ES-I3 (cell line): ENCODE results near the gene ALOX5AP.

ENCODE experiments used
- H3K36me3 ChIP-seq: 2 replicates; pipeline ENCODE4 v1.6.1; 2013; ENCODE audit warnings: mild to moderate bottlenecking, low read length, control low read depth, moderate library complexity; ENCODE audit not compliant: insufficient read depth
- H3K4me1 ChIP-seq: 2 replicates; pipeline ENCODE4 v1.6.1; 2013; ENCODE audit warnings: mild to moderate bottlenecking, control low read depth, low read length; ENCODE audit not compliant: insufficient read depth
- H3K9ac ChIP-seq: 2 replicates; pipeline ENCODE4 v1.6.1; 2013; ENCODE audit warnings: low read depth, mild to moderate bottlenecking, low read length, moderate library complexity
- H3K9me3 ChIP-seq: 2 replicates; pipeline ENCODE4 v1.6.1; 2013; ENCODE audit warnings: mild to moderate bottlenecking, low read length, moderate library complexity; ENCODE audit not compliant: control insufficient read depth, insufficient read depth

Gene ALOX5AP

GRCh38 chr13:30785191-30785850 lies 50.0 kb downstream of the ALOX5AP start:
- Histone ChIP-seq H3K36me3 (no peaks in the 10 kb centered on the region), H3K9me3 (no peaks in the 10 kb centered on the region; the same call in 1 of the 2 replicates), H3K4me1 (no peaks in the 10 kb centered on the region), H3K9ac (no peak overlapping the region)

DNA sequence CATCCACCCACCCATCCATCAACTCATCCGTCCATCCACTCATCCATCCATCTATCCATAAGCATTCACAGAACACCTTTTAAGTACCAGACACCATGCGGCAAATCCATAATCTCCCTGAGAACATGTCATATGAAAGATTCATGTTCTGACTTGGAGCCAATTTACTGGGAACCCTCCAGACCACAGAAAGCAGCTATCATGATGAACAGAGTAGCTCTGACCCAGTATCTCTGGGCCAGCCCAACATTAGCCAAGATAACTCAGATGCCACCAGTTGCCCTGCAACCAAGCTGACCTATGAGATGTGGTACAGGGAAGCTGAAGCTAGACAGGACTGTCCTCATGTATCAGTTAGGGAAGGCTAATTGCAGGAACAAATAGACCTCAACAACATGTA lies 51.3 kb downstream of the ALOX5AP start:
- Histone ChIP-seq H3K36me3 (no peaks in the 10 kb centered on the region), H3K4me1 (no peaks in the 10 kb centered on the region), H3K9ac (no peak overlapping the region), H3K9me3 (no peaks in the 10 kb centered on the region)

- Histone ChIP-seq H3K4me1 (peaks cover 4% of the 10 kb centered on the region; the same call in 1 of the 2 replicates), H3K9me3 (no peaks in the 10 kb centered on the region), H3K9ac (no peak overlapping the region), H3K36me3 (no peaks in the 10 kb centered on the region)
Observed at GRCh38 chr13:30787738-30788525, 52.6 kb downstream of the ALOX5AP start.

DNA sequence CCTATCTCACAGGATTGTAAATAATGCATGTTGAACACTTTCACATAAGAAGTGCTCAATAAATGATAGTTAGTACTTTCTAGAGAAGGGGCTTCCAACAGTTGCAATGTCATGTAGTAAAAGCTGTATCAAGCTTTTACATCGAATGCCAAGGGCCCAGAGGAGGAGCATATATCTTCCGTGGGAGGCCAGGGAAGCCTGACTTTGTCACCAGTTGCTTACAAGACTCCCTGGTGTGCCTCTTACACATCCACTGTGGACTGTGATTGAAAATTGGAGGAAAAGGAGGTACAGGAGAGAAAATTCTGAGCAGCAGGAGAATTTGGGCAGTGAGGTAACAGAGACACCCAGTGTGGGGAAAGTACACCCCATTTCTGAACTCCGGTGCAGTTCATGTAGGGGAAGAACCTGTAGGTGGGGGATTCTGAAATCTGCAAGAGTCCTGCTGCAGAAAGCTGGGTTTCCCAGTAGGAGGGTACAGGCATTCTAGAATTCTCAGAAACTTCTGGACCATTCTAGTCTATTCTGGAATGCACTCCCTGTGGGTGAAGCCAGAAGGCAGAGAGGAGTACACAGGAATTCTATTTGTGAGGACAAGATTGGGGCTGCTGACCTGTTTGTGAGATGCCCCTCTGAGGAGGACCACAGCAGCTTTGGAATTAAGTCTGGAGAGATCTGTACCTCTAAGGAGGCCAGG lies 54.0 kb downstream of the ALOX5AP start:
- H3K9ac ChIP-seq = no peak overlapping the region
- no peaks in the 10 kb centered on the region for H3K36me3 ChIP-seq
- peaks cover 6% of the 10 kb centered on the region; the same call in 1 of the 2 replicates for H3K4me1 ChIP-seq
- no peaks in the 10 kb centered on the region for H3K9me3 ChIP-seq

GRCh38 chr13:30790592-30790991 lies 55.2 kb downstream of the ALOX5AP start:
- no peak overlapping the region for H3K9ac ChIP-seq
- H3K4me1 ChIP-seq = peaks cover 6% of the 10 kb centered on the region; the same call in 1 of the 2 replicates
- H3K36me3 ChIP-seq = no peaks in the 10 kb centered on the region
- no peaks in the 10 kb centered on the region for H3K9me3 ChIP-seq

- H3K9ac ChIP-seq = no peak overlapping the region
- H3K36me3 ChIP-seq = no peaks in the 10 kb centered on the region
- H3K4me1 ChIP-seq = peaks cover 6% of the 10 kb centered on the region; the same call in 1 of the 2 replicates
- H3K9me3 ChIP-seq = no peaks in the 10 kb centered on the region
Observed at GRCh38 chr13:30791354-30792001, 56.1 kb downstream of the ALOX5AP start.

DNA sequence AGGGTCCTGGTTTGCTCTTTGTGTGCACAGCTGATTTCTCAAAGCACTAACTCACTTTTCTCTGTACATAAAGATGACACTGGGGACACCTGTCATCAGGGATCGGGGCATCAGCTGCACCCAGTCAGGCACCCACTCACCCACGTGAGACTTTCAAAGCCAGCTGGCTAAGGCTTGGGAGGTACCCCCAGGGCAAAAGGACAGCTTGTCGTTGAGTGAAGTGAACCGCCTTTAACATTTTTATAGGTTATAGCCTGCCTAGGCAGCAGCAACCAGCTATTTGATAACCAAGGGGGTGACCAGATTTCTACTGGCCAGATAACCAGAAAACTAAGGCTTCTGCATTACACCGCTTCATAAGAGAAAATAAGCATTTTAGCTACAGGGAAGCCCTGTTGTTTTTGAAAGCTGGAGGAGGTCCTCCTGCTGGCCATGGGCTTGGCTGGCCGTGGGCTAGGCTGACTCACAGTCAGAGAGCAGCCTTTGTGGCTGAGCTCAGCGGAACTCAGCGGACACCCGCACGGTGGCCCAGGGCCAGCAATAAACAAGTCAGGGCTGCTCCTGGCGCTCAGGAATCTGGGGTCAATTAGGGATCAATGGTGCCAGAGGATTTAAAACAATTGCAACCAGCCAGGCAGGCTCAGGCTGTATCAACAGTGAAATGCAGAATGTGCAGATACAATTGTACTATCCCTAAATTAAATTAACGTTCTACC lies 57.1 kb downstream of the ALOX5AP start:
- H3K9ac ChIP-seq = no peak overlapping the region
- H3K36me3 ChIP-seq = no peaks in the 10 kb centered on the region
- H3K4me1 ChIP-seq = peaks cover 6% of the 10 kb centered on the region; the same call in 1 of the 2 replicates
- H3K9me3 ChIP-seq = no peaks in the 10 kb centered on the region

- Histone ChIP-seq H3K9me3 (no peaks in the 10 kb centered on the region), H3K36me3 (no peaks in the 10 kb centered on the region), H3K9ac (no peak overlapping the region), H3K4me1 (peaks cover 17% of the 10 kb centered on the region)
Observed at GRCh38 chr13:30796132-30796572, 60.8 kb downstream of the ALOX5AP start.

DNA sequence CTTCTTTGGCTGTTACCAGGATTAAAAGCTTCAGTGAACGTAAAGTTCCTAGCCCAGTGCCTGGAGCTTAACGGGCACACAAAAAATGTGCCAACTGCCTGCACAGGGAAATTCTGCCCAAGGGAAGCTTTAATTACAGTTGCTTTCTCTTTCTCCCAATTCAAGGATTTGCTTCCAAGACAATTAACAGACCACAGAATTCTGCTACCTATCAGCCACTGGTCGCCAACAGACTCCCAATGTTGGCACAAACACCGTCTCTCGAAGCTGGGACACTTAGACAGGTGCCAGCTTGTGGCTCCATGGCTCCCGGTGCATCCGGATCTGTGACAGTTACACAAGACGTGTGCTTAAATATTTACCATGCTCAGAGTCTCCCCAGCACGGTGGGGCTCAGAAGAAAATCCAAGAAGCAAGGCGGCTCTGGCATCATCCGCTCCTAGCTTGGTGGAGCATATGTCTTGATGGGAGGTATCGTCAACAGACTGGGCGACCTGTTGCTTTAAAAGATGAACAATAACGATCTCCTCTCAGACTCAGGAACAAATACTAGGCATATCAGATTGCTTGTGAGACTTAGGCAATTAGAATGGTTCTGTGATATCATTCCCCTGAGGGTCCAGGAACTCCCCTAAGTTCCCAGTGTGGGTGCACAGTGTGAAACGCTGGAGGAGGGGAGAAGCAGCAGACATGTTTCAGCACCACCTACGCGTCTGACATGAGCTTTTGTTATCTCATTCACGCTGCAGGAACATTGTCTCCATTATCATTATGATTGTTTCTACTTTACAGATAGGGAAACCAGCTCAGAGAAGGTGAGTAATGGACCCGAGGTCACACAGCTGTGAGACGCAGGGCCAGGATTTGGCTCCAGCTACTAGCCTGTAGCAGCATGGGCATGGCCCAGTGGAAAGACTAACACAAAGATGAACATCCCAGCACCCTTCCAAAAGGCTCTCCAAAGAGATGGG lies 61.6 kb downstream of the ALOX5AP start:
- H3K36me3 ChIP-seq = no peaks in the 10 kb centered on the region
- H3K4me1 ChIP-seq = peaks cover 17% of the 10 kb centered on the region
- no peaks in the 10 kb centered on the region for H3K9me3 ChIP-seq
- no peak overlapping the region for H3K9ac ChIP-seq

DNA sequence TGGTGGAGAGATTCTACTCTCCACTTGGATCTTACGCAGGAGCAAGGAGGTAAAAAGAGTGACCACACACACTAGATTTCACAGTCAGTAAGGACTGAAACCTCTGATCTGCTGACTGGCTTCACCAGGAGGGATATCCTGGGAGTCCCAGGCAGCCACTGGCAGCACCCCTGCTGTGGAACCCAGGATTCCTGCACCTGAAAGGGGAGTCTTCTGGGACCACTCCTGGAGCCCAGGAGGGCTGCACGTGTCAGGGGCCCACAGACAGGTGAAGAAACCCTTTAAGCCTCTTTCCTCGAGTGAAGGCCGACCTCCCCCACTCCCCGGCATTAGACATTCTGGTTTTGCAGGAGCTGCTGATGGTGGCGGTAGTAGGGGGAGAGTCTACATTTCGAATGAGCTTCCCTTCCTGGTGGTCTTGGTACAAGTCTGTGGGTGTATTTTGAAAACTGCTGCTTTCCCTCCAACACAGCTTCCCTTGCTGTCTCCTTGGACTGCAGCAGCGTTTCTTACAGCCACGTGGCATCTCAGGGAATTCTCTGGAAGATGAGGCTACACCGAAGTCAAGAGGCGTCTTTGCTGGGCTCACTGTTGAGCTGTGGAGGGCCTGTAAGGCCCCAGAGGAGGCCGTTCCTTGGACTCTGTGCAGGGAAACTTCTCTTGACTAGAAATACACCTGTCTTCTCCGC lies 62.6 kb downstream of the ALOX5AP start:
- Histone ChIP-seq H3K9ac (no peak overlapping the region), H3K9me3 (no peaks in the 10 kb centered on the region), H3K36me3 (no peaks in the 10 kb centered on the region), H3K4me1 (peaks cover 13% of the 10 kb centered on the region)

- Histone ChIP-seq H3K4me1 (peaks cover 12% of the 10 kb centered on the region; the same call in 1 of the 2 replicates), H3K36me3 (no peaks in the 10 kb centered on the region), H3K9me3 (no peaks in the 10 kb centered on the region), H3K9ac (no peak overlapping the region)
Observed at GRCh38 chr13:30798776-30799355, 63.5 kb downstream of the ALOX5AP start.

DNA sequence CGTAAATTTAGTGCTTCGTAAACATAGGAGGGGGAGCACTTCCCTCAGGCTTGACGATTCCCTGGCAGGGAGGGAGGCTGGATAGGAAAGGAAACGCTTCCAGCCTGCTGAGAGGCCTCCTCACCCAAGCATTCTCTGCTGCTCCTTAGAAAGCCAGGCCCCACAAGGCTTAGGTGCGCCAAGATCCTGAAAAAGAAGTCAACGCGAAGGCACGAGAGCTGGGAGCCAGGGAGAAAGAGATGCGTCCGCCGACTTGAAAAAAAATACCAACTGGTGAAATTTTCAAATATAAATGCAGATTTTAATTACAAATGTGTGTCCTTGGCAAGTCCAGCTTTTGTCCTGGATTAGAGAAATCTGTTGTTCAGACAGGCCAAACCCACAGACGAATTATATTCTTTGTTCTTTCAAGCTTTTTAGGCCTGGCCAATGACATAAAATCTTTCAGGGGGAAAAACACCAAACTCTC lies 64.0 kb downstream of the ALOX5AP start:
- H3K36me3 ChIP-seq = no peaks in the 10 kb centered on the region
- peaks cover 12% of the 10 kb centered on the region; the same call in 1 of the 2 replicates for H3K4me1 ChIP-seq
- H3K9me3 ChIP-seq = no peaks in the 10 kb centered on the region
- H3K9ac ChIP-seq = no peak overlapping the region
